ENCODE data around the gene GRK6.
"Not testable (repeated sequence)": the region's sequence is repeated elsewhere in the genome, so short reads cannot be mapped to it uniquely, and the experiment has no call there.

GRK6 gene

GRCh38 chr5:177405805-177406204 is 20.7 kb upstream of the GRK6 start:
- peak overlapping the region; percentile 99; the same call in 1 of the 2 replicates for H3K27ac ChIP-seq
- TF ChIP-seq CTCF (conservative IDR thresholded peaks at IDR 0.05) = no peak

- no peak for TF ChIP-seq CTCF (conservative IDR thresholded peaks at IDR 0.05)
- no peak within 1 kb of the TSS for H3K27ac ChIP-seq
Measured at GRCh38 chr5:177409043-177409801, 17.3 kb upstream of the GRK6 start, which contains the start of gene F12. Gene F12 (minus strand): TSS chr5:177409564. CDS start chr5:177409527, 37 bp downstream.

- TF ChIP-seq CTCF (conservative IDR thresholded peaks at IDR 0.05) = no peak
- H3K27ac ChIP-seq = no peak overlapping the region
Measured at GRCh38 chr5:177410575-177410974, 15.9 kb upstream of the GRK6 start.

GRCh38 chr5:177412603-177413233 is 13.8 kb upstream of the GRK6 start:
- no peak for TF ChIP-seq CTCF (conservative IDR thresholded peaks at IDR 0.05)

GRCh38 chr5:177414481-177414880 is 12.0 kb upstream of the GRK6 start:
- H3K27ac ChIP-seq = no peak overlapping the region
- TF ChIP-seq CTCF (conservative IDR thresholded peaks at IDR 0.05) = no peak

More at GRCh38 chr5:177412603-177413233, 13.8 kb upstream of the GRK6 start:
- no peak overlapping the region for H3K27ac ChIP-seq

GRCh38 chr5:177417081-177417480 is 9.4 kb upstream of the GRK6 start:
- H3K27ac ChIP-seq = not testable (repeated sequence)

GRCh38 chr5:177419046-177419445 is 7.4 kb upstream of the GRK6 start:
- no peak for TF ChIP-seq CTCF (conservative IDR thresholded peaks at IDR 0.05)
- no peak overlapping the region for H3K27ac ChIP-seq

GRCh38 chr5:177420472-177420871 is 6.0 kb upstream of the GRK6 start:
- not testable (repeated sequence) for H3K27ac ChIP-seq
